Neutrophil (primary cell): ENCODE measurements around the gene CFAP54.

Experiments
- H3K27ac ChIP-seq: fragments of 200-600 bp; sonication (generic); 2 replicates; pipeline ENCODE4 v1.5.1; 2016; ENCODE audit warnings: mild to moderate bottlenecking, moderate library complexity
- H3K27me3 ChIP-seq: fragments of 200-600 bp; sonication (generic); 2 replicates; pipeline ENCODE4 v1.6.0; 2016; ENCODE audit warnings: mild to moderate bottlenecking
- H3K36me3 ChIP-seq: fragments of 200-600 bp; sonication (generic); 2 replicates; pipeline ENCODE4 v1.5.1; 2017
- H3K4me1 ChIP-seq, 2 experiments: fragments of 200-600 bp in 1 of 2; sonication (generic) in 1 of 2; 1 replicate in 1 of 2; 2 replicates in 1 of 2; pipeline versions ENCODE4 v1.5.1 to v1.6.1; 2013 to 2016; ENCODE audit warnings: low read depth in 1 of 2, low read length in 1 of 2, mild to moderate bottlenecking in 1 of 2, moderate library complexity in 1 of 2; ENCODE audit not compliant: control insufficient read depth in 1 of 2, insufficient read depth in 1 of 2
- H3K4me3 ChIP-seq, 2 experiments: fragments of 200-600 bp in 1 of 2; sonication (generic) in 1 of 2; 1 replicate in 1 of 2; 2 replicates in 1 of 2; pipeline ENCODE4 v1.5.1; 2013 to 2016; ENCODE audit warnings: low read depth in 1 of 2, low read length in 1 of 2, mild to moderate bottlenecking in 1 of 2, moderate library complexity in 1 of 2
- H3K9me3 ChIP-seq: fragments of 200-600 bp; sonication (generic); 2 replicates; pipeline ENCODE4 v1.5.1; 2016
- TF ChIP-seq, protein P1 (sequence below): fragments of 200-600 bp; sonication (generic); IDR thresholded peaks from 2 replicates; pipeline ENCODE4 v1.5.1; 2016; ENCODE audit warnings: antibody characterized with exemption

Gene CFAP54

GRCh38 chr12:96635844-96636243 is 146.5 kb downstream of the CFAP54 start:
- Histone ChIP-seq H3K9me3 (no peaks in the 10 kb centered on the region), H3K36me3 (no peaks in the 10 kb centered on the region), H3K27ac (no peak overlapping the region), H3K4me3 (no peak overlapping the region), H3K27me3 (no peaks in the 10 kb centered on the region), H3K4me1 (no peaks in the 10 kb centered on the region)
- TF ChIP-seq, protein P1, sequence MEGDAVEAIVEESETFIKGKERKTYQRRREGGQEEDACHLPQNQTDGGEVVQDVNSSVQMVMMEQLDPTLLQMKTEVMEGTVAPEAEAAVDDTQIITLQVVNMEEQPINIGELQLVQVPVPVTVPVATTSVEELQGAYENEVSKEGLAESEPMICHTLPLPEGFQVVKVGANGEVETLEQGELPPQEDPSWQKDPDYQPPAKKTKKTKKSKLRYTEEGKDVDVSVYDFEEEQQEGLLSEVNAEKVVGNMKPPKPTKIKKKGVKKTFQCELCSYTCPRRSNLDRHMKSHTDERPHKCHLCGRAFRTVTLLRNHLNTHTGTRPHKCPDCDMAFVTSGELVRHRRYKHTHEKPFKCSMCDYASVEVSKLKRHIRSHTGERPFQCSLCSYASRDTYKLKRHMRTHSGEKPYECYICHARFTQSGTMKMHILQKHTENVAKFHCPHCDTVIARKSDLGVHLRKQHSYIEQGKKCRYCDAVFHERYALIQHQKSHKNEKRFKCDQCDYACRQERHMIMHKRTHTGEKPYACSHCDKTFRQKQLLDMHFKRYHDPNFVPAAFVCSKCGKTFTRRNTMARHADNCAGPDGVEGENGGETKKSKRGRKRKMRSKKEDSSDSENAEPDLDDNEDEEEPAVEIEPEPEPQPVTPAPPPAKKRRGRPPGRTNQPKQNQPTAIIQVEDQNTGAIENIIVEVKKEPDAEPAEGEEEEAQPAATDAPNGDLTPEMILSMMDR, result no peak

GRCh38 chr12:96636895-96637294 is 147.5 kb downstream of the CFAP54 start:
- no peaks in the 10 kb centered on the region for H3K36me3 ChIP-seq
- H3K4me3 ChIP-seq, result no peak overlapping the region
- H3K27ac ChIP-seq, result no peak overlapping the region
- H3K27me3 ChIP-seq, result no peaks in the 10 kb centered on the region
- H3K9me3 ChIP-seq, result no peaks in the 10 kb centered on the region
- H3K4me1 ChIP-seq, result no peaks in the 10 kb centered on the region
- TF ChIP-seq, protein P1, result no peak

GRCh38 chr12:96648923-96649322 is 159.5 kb downstream of the CFAP54 start:
- Histone ChIP-seq H3K4me3 (no peak overlapping the region), H3K9me3 (no peaks in the 10 kb centered on the region), H3K4me1 (no peaks in the 10 kb centered on the region), H3K27ac (no peak overlapping the region), H3K36me3 (no peaks in the 10 kb centered on the region), H3K27me3 (no peaks in the 10 kb centered on the region)
- TF ChIP-seq, protein P1, result no peak

GRCh38 chr12:96652870-96653269 is 163.5 kb downstream of the CFAP54 start:
- Histone ChIP-seq H3K4me3 (no peak overlapping the region), H3K27me3 (no peaks in the 10 kb centered on the region), H3K36me3 (no peaks in the 10 kb centered on the region), H3K9me3 (no peaks in the 10 kb centered on the region), H3K27ac (no peak overlapping the region), H3K4me1 (no peaks in the 10 kb centered on the region)
- TF ChIP-seq, protein P1, result no peak

DNA sequence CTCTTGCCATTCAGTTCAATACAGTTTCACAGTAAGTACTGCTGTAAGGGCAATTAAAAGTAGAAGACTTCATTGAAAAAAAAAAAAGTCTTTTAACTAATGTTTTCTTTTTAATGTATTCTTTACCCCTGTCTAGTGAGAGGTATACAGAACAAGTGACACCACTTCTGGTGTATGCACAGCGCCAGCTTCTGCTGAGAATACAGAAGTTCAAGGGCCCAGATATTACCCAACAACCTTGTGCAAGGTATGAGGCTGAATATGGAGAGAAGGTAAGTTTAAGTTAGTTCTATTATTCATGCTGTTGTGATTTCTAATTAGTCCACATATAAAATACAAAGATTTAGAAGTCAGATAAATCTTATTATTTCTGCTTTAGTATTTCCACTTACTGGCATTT is 168.7 kb downstream of the CFAP54 start:
- TF ChIP-seq, protein P1, result no peak
- no peaks in the 10 kb centered on the region for H3K36me3 ChIP-seq
- H3K27me3 ChIP-seq, result no peaks in the 10 kb centered on the region
- H3K4me1 ChIP-seq, result no peaks in the 10 kb centered on the region
- no peak overlapping the region for H3K27ac ChIP-seq
- H3K4me3 ChIP-seq, result no peak overlapping the region
- H3K9me3 ChIP-seq, result no peaks in the 10 kb centered on the region

DNA sequence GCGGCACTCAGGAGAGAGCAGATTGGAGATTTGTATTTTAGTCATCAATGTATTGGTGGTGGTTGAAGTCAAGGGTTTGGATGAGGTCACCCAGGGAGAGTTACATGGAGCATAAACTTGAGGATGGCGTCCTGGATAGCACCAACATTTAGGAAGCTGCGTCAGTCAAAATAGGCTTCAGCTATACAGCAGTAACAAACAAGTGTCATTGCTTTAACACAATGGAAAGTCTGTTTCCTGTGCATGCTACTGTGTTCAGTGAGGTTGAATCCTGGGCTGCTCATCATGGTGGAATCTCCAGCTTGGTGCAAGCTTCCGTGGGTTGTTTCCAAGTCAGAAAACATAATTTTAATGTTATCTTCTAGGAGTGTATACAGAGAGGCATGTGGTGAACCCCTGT is 180.4 kb downstream of the CFAP54 start:
- Histone ChIP-seq H3K27ac (no peak overlapping the region), H3K4me3 (no peak overlapping the region), H3K9me3 (no peaks in the 10 kb centered on the region), H3K4me1 (no peaks in the 10 kb centered on the region), H3K36me3 (no peaks in the 10 kb centered on the region), H3K27me3 (no peaks in the 10 kb centered on the region)
- TF ChIP-seq, protein P1, result no peak
